H1 (cell line): Measurements from ENCODE around the gene OR9I1. TPM values are rescaled to one million over a fixed set of nuclear protein-coding genes. Genes with fewer than 3 reads are reported as not detected.

Source experiments
- CTCF ChIA-PET: fragments of 300-600 bp; sonication (Branson Sonifier 250); formaldehyde crosslinking; loops from one replicate; lab custom pipeline; 2021; ENCODE audit not compliant: partially characterized antibody; lab: Charles Lee
- POLR2A ChIA-PET: fragments of 300-600 bp; sonication (Branson Sonifier 250); formaldehyde crosslinking; loops from one replicate; lab custom pipeline; 2021; ENCODE audit warnings: inconsistent platforms; ENCODE audit not compliant: partially characterized antibody; lab: Charles Lee
- DNase-seq, 2 experiments: peaks; one replicate each; pipeline versions ENCODE4 v3.0.0 to v3.0.0-alpha.2; 2010 to 2022; ENCODE audit warnings: low spot score in 2 of 2, low read depth in 1 of 2, mixed read lengths in 1 of 2
- FAIRE-seq: peaks from 2 replicates; lab custom pipeline; 2011; peaks lifted over from hg19 to GRCh38; lab: Jason Lieb, UNC
- H2AFZ ChIP-seq: 2 replicates; pipeline ENCODE4 v1.8.1; 2012; ENCODE audit warnings: low read length, inconsistent platforms
- H2AK5ac ChIP-seq: 2 replicates; pipeline ENCODE4 v1.6.1; 2013; ENCODE audit warnings: low read depth, low read length
- H2BK120ac ChIP-seq: replicated peaks from 2 replicates; pipeline ENCODE3; 2013; ENCODE audit warnings: low read depth, low read length, inconsistent platforms
- H2BK12ac ChIP-seq: 2 replicates; pipeline ENCODE4 v1.6.1; 2013; ENCODE audit warnings: low read depth, low read length
- H2BK15ac ChIP-seq: 2 replicates; pipeline ENCODE4 v1.6.1; 2013; ENCODE audit warnings: low read length
- H2BK20ac ChIP-seq: 2 replicates; pipeline ENCODE4 v1.6.1; 2013; ENCODE audit warnings: low read length
- H2BK5ac ChIP-seq: 2 replicates; pipeline ENCODE4 v1.6.1; 2013; ENCODE audit warnings: low read depth, low read length
- H3K14ac ChIP-seq: 2 replicates; pipeline ENCODE4 v1.6.1; 2013; ENCODE audit warnings: inconsistent platforms; ENCODE audit not compliant: insufficient read length
- H3K18ac ChIP-seq: 2 replicates; pipeline ENCODE4 v1.6.1; 2013; ENCODE audit warnings: low read length; ENCODE audit errors: extremely low read depth
- H3K23ac ChIP-seq: 2 replicates; pipeline ENCODE4 v1.6.1; 2013; ENCODE audit warnings: inconsistent platforms; ENCODE audit not compliant: insufficient read length
- H3K23me2 ChIP-seq: 2 replicates; pipeline ENCODE4 v1.6.1; 2013; ENCODE audit warnings: low read depth, low read length
- H3K27ac ChIP-seq: 2 replicates; pipeline ENCODE4 v1.6.1; 2011; ENCODE audit warnings: low read depth, low read length, inconsistent platforms
- H3K27me3 ChIP-seq, 4 experiments: replicated peaks in 1 of 4; 1 replicate in 1 of 4; 2 replicates in 3 of 4; pipeline versions ENCODE4 v1.6.1 to v1.8.1; 2011 to 2013; ENCODE audit warnings: low read length in 3 of 4, mild to moderate bottlenecking in 3 of 4, inconsistent platforms in 2 of 4, mixed read lengths in 2 of 4, moderate library complexity in 1 of 4; ENCODE audit not compliant: control insufficient read depth in 3 of 4, insufficient read depth in 3 of 4; ENCODE audit errors: extremely low read depth in 1 of 4
- H3K36me3 ChIP-seq, 4 experiments: 2 replicates each; pipeline versions ENCODE4 v1.6.1 to v1.8.1; 2011 to 2013; ENCODE audit warnings: mild to moderate bottlenecking in 4 of 4, low read length in 3 of 4, moderate library complexity in 2 of 4, control low read depth in 1 of 4, inconsistent platforms in 1 of 4; ENCODE audit not compliant: insufficient read depth in 4 of 4, control insufficient read depth in 2 of 4
- H3K4ac ChIP-seq: replicated peaks from 2 replicates; pipeline ENCODE3; 2013; ENCODE audit warnings: low read length, low read depth, mixed read lengths, inconsistent platforms; ENCODE audit not compliant: insufficient read length
- H3K4me1 ChIP-seq, 4 experiments: replicated peaks in 1 of 4; 1 replicate in 1 of 4; 2 replicates in 3 of 4; pipeline versions ENCODE4 v1.6.1 to v1.8.1; 2011 to 2013; ENCODE audit warnings: low read length in 3 of 4, inconsistent platforms in 2 of 4, mixed read lengths in 1 of 4; ENCODE audit not compliant: insufficient read depth in 4 of 4, control insufficient read depth in 3 of 4
- H3K4me2 ChIP-seq, 2 experiments: 2 replicates each; pipeline versions ENCODE4 v1.6.1 to v1.8.1; 2011 to 2013; ENCODE audit warnings: low read depth in 2 of 2, low read length in 2 of 2, control low read depth in 1 of 2, inconsistent platforms in 1 of 2, mild to moderate bottlenecking in 1 of 2; ENCODE audit not compliant: insufficient read depth in 1 of 2
- H3K4me3 ChIP-seq, 4 experiments: fragments of 200-600, 300-600 bp in 1 of 4; sonication (generic), shearing (Covaris generic), sonication (Bioruptor Twin) in 1 of 4; 2 replicates each; pipeline versions ENCODE4 v1.5.1 to v1.8.1; 2011 to 2016; ENCODE audit warnings: low read length in 4 of 4, low read depth in 3 of 4, control low read depth in 2 of 4, inconsistent platforms in 2 of 4, mild to moderate bottlenecking in 2 of 4, mixed read lengths in 1 of 4, moderate library complexity in 1 of 4; ENCODE audit not compliant: insufficient read depth in 2 of 4; ENCODE audit errors: extremely low read depth in 1 of 4
- H3K56ac ChIP-seq: replicated peaks from 2 replicates; pipeline ENCODE3; 2013; ENCODE audit warnings: low read depth, mild to moderate bottlenecking, mixed read lengths, low read length, inconsistent platforms; ENCODE audit not compliant: insufficient read length
- H3K79me1 ChIP-seq: 2 replicates; pipeline ENCODE4 v1.6.1; 2013; ENCODE audit warnings: low read depth, low read length, control low read depth
- H3K79me2 ChIP-seq, 2 experiments: 2 replicates each; pipeline versions ENCODE4 v1.6.1 to v1.8.1; 2012 to 2013; ENCODE audit warnings: low read length in 2 of 2, mild to moderate bottlenecking in 2 of 2, inconsistent platforms in 1 of 2; ENCODE audit not compliant: insufficient read depth in 2 of 2, control insufficient read depth in 1 of 2
- H3K9ac ChIP-seq, 4 experiments: replicated peaks in 1 of 4; 1 replicate in 1 of 4; 2 replicates in 3 of 4; pipeline versions ENCODE4 v1.6.1 to v1.8.1; 2011 to 2013; ENCODE audit warnings: low read depth in 3 of 4, low read length in 3 of 4, control low read depth in 2 of 4, mild to moderate bottlenecking in 2 of 4, moderate library complexity in 2 of 4, inconsistent platforms in 1 of 4; ENCODE audit errors: extremely low read depth in 1 of 4
- H3K9me3 ChIP-seq, 2 experiments: 2 replicates each; pipeline versions ENCODE4 v1.6.1 to v1.8.1; 2012 to 2013; ENCODE audit warnings: mild to moderate bottlenecking in 2 of 2, moderate library complexity in 2 of 2, control low read depth in 1 of 2, inconsistent platforms in 1 of 2, low read depth in 1 of 2, low read length in 1 of 2, mixed read lengths in 1 of 2; ENCODE audit not compliant: insufficient read depth in 2 of 2
- H4K20me1 ChIP-seq, 2 experiments: replicated peaks in 1 of 2; 2 replicates each; pipeline versions ENCODE3 to v1.8.1; 2011 to 2013; ENCODE audit warnings: inconsistent platforms in 2 of 2, low read length in 2 of 2, mild to moderate bottlenecking in 1 of 2; ENCODE audit not compliant: insufficient read depth in 2 of 2, control insufficient read depth in 1 of 2
- H4K5ac ChIP-seq: 2 replicates; pipeline ENCODE4 v1.6.1; 2013; ENCODE audit warnings: low read length, low read depth, mixed read lengths, inconsistent platforms; ENCODE audit not compliant: insufficient read length
- H4K8ac ChIP-seq: 2 replicates; pipeline ENCODE4 v1.8.0; 2013; ENCODE audit warnings: mild to moderate bottlenecking, moderate library complexity, low read length, inconsistent platforms; ENCODE audit not compliant: insufficient read depth; ENCODE audit errors: extremely low read depth
- H4K91ac ChIP-seq: replicated peaks from 2 replicates; pipeline ENCODE3; 2013; ENCODE audit warnings: low read length, mixed read lengths, inconsistent platforms; ENCODE audit not compliant: insufficient read length
- ATF3 ChIP-seq: IDR thresholded peaks from 2 replicates; pipeline ENCODE4 v1.6.1; 2011; ENCODE audit warnings: low read depth, mild to moderate bottlenecking, low read length; ENCODE audit not compliant: insufficient read depth
- BCL11A ChIP-seq, 2 experiments: IDR thresholded peaks; one replicate each; pipeline ENCODE4 v1.6.1; 2011; ENCODE audit warnings: low read depth in 2 of 2, low read length in 2 of 2, mild to moderate bottlenecking in 2 of 2
- CHD1 ChIP-seq: IDR thresholded peaks from 2 replicates; pipeline ENCODE4 v1.6.1; 2012; ENCODE audit warnings: low read depth, low read length, improper control_type of control experiment
- EGR1 ChIP-seq: IDR thresholded peaks from 2 replicates; pipeline ENCODE4 v1.6.1; 2011; ENCODE audit warnings: low read depth, low read length, borderline replicate concordance
- GABPA ChIP-seq: IDR thresholded peaks from 2 replicates; pipeline ENCODE4 v1.6.1; 2011; ENCODE audit warnings: mild to moderate bottlenecking, low read length, moderate library complexity, borderline replicate concordance; ENCODE audit not compliant: insufficient read depth
- HDAC6 ChIP-seq: IDR thresholded peaks from one replicate; pipeline ENCODE4 v1.7.1; 2012; ENCODE audit warnings: low read depth, mild to moderate bottlenecking, inconsistent platforms, low read length, moderate library complexity
- KDM4A ChIP-seq: IDR thresholded peaks from one replicate; pipeline ENCODE4 v1.7.1; 2012; ENCODE audit warnings: low read depth, mild to moderate bottlenecking, moderate library complexity, low read length, inconsistent platforms; ENCODE audit not compliant: severe bottlenecking
- NRF1 ChIP-seq: IDR thresholded peaks from 2 replicates; pipeline ENCODE4 v1.6.1; 2011; ENCODE audit warnings: mild to moderate bottlenecking, low read depth, low read length, improper control_type of control experiment
- RAD21 ChIP-seq, 2 experiments: IDR thresholded peaks in 1 of 2; conservative IDR thresholded peaks in 1 of 2; 2 replicates each; pipeline ENCODE4 v1.6.1; 2011; ENCODE audit warnings: low read depth in 2 of 2, low read length in 2 of 2, improper control_type of control experiment in 1 of 2, inconsistent platforms in 1 of 2, mild to moderate bottlenecking in 1 of 2, moderate library complexity in 1 of 2
- SIX5 ChIP-seq: IDR thresholded peaks from 2 replicates; pipeline ENCODE4 v1.6.1; 2011; ENCODE audit warnings: mild to moderate bottlenecking, low read depth, low read length
- ZNF274 ChIP-seq: IDR thresholded peaks from 2 replicates; pipeline ENCODE4 v1.7.0; 2012; ENCODE audit warnings: low read length, borderline replicate concordance; ENCODE audit errors: extremely low read depth
- WGBS, 2 experiments: shearing (Covaris generic) in 1 of 2; methylation state at CpG; one replicate each; pipeline versions ENCODE4 v1.1.6 to v1.1.7; 2013 to 2015; ENCODE audit warnings: low lambda C conversion rate in 2 of 2, mixed read lengths in 2 of 2, inconsistent platforms in 1 of 2, low coverage in 1 of 2, missing lambda C conversion rate in 1 of 2; ENCODE audit not compliant: insufficient replicate concordance in 2 of 2, insufficient coverage in 1 of 2, insufficient read length in 1 of 2; ENCODE audit errors: extremely low coverage in 1 of 2, missing lambda C conversion rate in 1 of 2; 5-methylcytosine and 5-hydroxymethylcytosine counted together
- polyA plus RNA-seq, 7 experiments: library from polyadenylated mRNA; depleted of rRNA in 3 of 7; stranded (reverse) in 5 of 7; unstranded in 2 of 7; fragments of >200 nt in 5 of 7; fragments of 200-250 nt in 2 of 7; gene quantifications; 1 replicate in 5 of 7; 2 replicates in 1 of 7; 4 replicates in 1 of 7; pipeline versions ENCODE4 v1.2.1 to v1.2.3, GENCODE V29; 2011 to 2013; ENCODE audit warnings: missing spikeins in 2 of 7, mixed read lengths in 2 of 7
- total RNA-seq: library from RNA; stranded (reverse); fragmentation: NEBNext Ultra II Directional; extraction: Animal tissue kit (Norgen Biotek cat#: 25700); gene quantifications from 2 replicates; pipeline ENCODE4 v1.2.1, GENCODE V29; 2021

Gene OR9I1
- total and polyA plus RNA-seq, 2 of the 8 experiments (the other 6 are each of a cell fraction or from before 2014, with no cell fraction given), result not detected

DNA sequence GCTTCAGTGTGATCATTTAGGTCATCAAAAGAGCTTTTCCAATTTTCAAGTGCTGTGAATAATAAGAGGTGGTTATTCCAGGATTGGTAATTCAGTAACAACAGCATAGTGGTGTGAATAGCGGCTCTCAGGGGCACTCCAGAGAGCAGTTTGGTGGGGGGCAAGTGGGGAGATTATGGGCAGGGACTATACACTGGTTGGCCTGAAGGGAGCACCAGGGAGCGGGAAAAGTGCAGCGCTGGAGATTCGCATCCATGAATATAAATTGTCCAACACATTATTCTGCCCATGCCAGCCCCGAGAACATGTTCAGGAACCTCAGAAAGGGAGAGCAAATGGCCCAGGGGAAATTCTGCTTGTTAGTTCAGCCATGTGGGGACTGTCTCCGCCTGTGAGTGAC, 56.7 kb downstream of the OR9I1 start:
- H3K23ac ChIP-seq, result no peak overlapping the region
- no peak overlapping the region for H3K27ac ChIP-seq
- H3K79me1 ChIP-seq, result no peaks in the 10 kb centered on the region
- H2AFZ ChIP-seq, result no peak overlapping the region
- H4K8ac ChIP-seq, result 0 out of 2 replicates have a peak overlapping the region, but pooled peaks have one; percentile 35
- H3K4me1 ChIP-seq, result no peaks in the 10 kb centered on the region; a peak in 1 of 7 replicates
- H3K23me2 ChIP-seq, result no peaks in the 10 kb centered on the region
- H3K4ac ChIP-seq, result no peak overlapping the region
- H3K14ac ChIP-seq, result no peak overlapping the region
- H2AK5ac ChIP-seq, result no peak overlapping the region
- no peak overlapping the region for H4K5ac ChIP-seq
- no peak overlapping the region for H3K9ac ChIP-seq
- no peak overlapping the region for H3K56ac ChIP-seq
- no peak overlapping the region for H3K4me3 ChIP-seq
- H2BK15ac ChIP-seq, result no peak overlapping the region
- no peak overlapping the region for H3K4me2 ChIP-seq
- H4K20me1 ChIP-seq, result no peaks in the 10 kb centered on the region
- WGBS, 2 experiments, result 78% methylated on average over 6 of the region's 6 CpGs; no CpG with 5 or more reads in 1 of the 2 experiments
- no peaks in the 10 kb centered on the region for H3K27me3 ChIP-seq
- H3K36me3 ChIP-seq, result no peaks in the 10 kb centered on the region
- no peak overlapping the region for H4K91ac ChIP-seq
- no peaks in the 10 kb centered on the region for H3K79me2 ChIP-seq
- no peak overlapping the region for H3K18ac ChIP-seq
- no peak for FAIRE-seq
- H2BK5ac ChIP-seq, result no peak overlapping the region
- no peak overlapping the region for H2BK20ac ChIP-seq
- ChIA-PET CTCF (interaction anchor here (1.1 to 2.3 kb wide), 5 partner anchors 9 to 426 kb away, joined by 3 to 19 read pairs (median 4); no protein-coding TSS in a partner anchor), POLR2A (no interaction called here)
- 0 out of 2 replicates have a peak overlapping the region, but pooled peaks have one; percentile 27 for H2BK12ac ChIP-seq
- no peaks in the 10 kb centered on the region for H3K9me3 ChIP-seq
- DNase-seq, result no peak
- no peak overlapping the region for H2BK120ac ChIP-seq
- TF ChIP-seq ZNF274, result no peak
- peak; percentile 14 to 45; a peak in 3 of 4 replicates for TF ChIP-seq RAD21 (IDR thresholded peaks at IDR 0.05 in 1 of 2, conservative IDR thresholded peaks at IDR 0.05 in 1 of 2; ENCODE audit: low read depth in 2 of 2, low read length in 2 of 2)
- no peak for TF ChIP-seq NRF1
- no peak for TF ChIP-seq EGR1
- TF ChIP-seq HDAC6, result no peak
- no peak for TF ChIP-seq ATF3
- TF ChIP-seq CHD1, result no peak
- TF ChIP-seq SIX5, result no peak
- no peak for TF ChIP-seq GABPA
- no peak for TF ChIP-seq KDM4A
- TF ChIP-seq BCL11A (IDR thresholded peaks at IDR 0.05; ENCODE audit: low read depth in 2 of 2, low read length in 2 of 2), result no peak
